ENCODE data around the gene GMEB2.
A peak's percentile ranks its signal among the peaks of the same experiment; 100 is the strongest.
"Not testable (repeated sequence)": the region's sequence is repeated elsewhere in the genome, so short reads cannot be mapped to it uniquely, and the experiment has no call there.

Gene GMEB2

DNA sequence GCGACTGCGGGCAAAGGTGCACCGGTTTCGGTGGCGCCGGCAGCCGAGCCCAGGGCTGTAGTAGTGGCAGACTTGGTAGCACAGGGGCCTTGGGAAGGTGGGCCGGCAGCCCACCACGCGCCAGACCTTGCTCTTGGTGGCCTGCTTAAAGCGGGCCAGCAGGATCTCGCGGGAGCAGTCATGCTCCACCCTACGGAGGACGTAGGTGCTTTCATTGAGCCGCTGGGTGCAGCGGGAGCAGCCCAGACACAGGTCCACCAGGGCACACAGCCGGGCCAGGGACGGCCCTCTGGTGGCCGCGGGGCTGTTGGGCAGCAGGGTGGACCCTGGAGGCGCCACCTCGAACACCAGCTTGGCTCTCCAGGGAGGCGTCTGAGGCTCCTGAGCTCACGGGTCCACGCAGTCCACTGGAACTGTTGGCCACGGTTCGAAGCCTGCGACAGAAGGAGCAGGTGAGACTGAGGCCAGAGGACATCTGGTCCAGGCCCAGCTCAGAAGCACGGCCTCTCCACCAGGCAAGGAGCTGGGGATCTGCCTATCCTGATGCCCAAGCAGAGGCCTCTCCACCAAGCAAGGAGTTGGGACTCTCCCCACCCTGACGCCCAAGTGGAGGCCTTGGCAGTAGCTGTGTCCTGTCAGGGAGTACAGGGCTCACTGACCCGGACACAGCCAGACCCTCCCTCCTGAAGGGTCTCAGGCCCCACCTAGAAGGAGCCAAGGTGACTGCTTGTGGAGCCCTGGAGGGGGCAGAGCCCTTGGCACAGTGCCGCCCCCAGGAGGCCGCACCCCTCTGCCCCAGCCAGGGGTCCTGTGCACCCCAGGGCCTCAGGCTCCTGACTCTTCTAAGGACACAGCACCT, 53.9 kb downstream of the GMEB2 start:
- Histone ChIP-seq H3K4ac (ENCODE audit: low read depth in 1 of 2, low read length in 2 of 2) (peak overlapping the region; percentile 27 to 32), H2BK120ac (ENCODE audit: low read depth, low read length) (no peak overlapping the region), H2BK12ac (ENCODE audit: low read length in 2 of 2) (peak overlapping the region in 1 of 2 experiments; percentile 33), H3K27ac (ENCODE audit: low read length, poor library complexity, severe bottlenecking) (no peak overlapping the region), H3K14ac (ENCODE audit: low read length in 2 of 2) (peak overlapping the region in 1 of 2 experiments; percentile 6), H3K9me3 (ENCODE audit: control insufficient read depth, low read length) (no peaks in the 10 kb centered on the region), H3K9ac (ENCODE audit: low read length) (peak overlapping the region; percentile 89), H4K8ac (ENCODE audit: low read length) (peak overlapping the region; percentile 66), H3K4me2 (ENCODE audit: low read length, poor library complexity, severe bottlenecking) (peak overlapping the region; percentile 90), H3K4me1 (ENCODE audit: control insufficient read depth, insufficient read depth, low read depth, low read length) (peaks cover 41% of the 10 kb centered on the region), H2BK5ac (ENCODE audit: low read depth, low read length, poor library complexity, severe bottlenecking) (no peak overlapping the region), H2AK5ac (ENCODE audit: low read length, severe bottlenecking) (no peak overlapping the region), H3K18ac (ENCODE audit: low read depth in 1 of 2, low read length in 2 of 2) (no peak overlapping the region), H2BK15ac (ENCODE audit: low read depth, poor library complexity, severe bottlenecking) (peak overlapping the region; percentile 64), H3K79me1 (replicated peaks; ENCODE audit: low read length, poor library complexity, severe bottlenecking) (peaks cover 19% of the 10 kb centered on the region), H3K27me3 (ENCODE audit: control insufficient read depth in 1 of 2, insufficient read depth in 1 of 2, low read length in 2 of 2) (peaks cover 0 to 5% of the 10 kb centered on the region in 2 experiments), H3K4me3 (ENCODE audit: insufficient read depth in 1 of 2, low read depth in 1 of 2, low read length in 2 of 2) (peak overlapping the region; percentile 71 to 85), H3K23ac (ENCODE audit: low read length in 2 of 2) (peak overlapping the region in 1 of 2 experiments; percentile 29), H3K36me3 (ENCODE audit: control insufficient read depth in 1 of 2, insufficient read depth in 2 of 2, low read depth in 1 of 2, low read length in 2 of 2) (peaks cover 8 to 38% of the 10 kb centered on the region in 2 experiments), H2AFZ (ENCODE audit: low read depth, low read length) (no peak overlapping the region), H4K91ac (ENCODE audit: low read length) (peak overlapping the region; percentile 83)
- DNase-seq = peak; percentile 38
- WGBS = 97% methylated on average over 29 of the region's 34 CpGs

DNA sequence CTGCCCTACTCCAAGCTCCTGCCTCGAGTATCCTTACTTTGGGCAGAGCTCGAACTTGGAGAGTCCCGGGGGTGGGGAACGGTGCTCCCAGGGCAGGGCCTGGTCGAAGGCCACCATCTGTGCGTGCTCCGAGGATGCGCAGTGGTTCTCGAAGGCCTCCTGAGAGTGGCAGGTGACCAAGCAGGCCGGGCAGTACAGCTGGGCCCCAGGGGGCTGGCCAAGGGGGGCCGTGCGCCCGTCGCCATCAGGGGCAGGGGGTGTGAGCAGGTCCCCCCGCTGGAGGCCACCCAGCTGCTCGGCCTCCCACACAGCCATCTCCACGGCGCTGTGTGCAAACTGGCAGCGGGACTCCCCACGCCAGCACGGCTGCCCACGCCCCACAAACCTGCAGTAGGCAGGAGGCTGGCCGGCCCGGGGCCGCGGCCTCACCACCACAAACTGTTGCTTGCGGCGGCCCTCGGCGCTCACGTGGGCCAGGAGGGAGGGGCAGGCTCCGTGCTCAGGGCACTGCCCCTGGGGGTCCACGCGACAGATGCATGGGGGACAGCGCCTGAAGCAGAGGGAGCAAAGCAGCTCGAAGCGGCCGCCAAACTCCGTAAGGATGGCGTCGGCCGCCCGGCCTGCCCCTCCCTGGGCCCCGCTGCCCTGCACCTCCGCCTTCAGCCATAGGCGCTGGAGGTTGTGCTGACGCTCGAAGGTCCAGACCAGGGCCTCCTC, 54.7 kb downstream of the GMEB2 start:
- no peak overlapping the region for H3K27ac ChIP-seq (ENCODE audit: low read length, poor library complexity, severe bottlenecking)
- no peak overlapping the region for H3K23ac ChIP-seq (ENCODE audit: low read length in 2 of 2)
- peaks cover 8 to 43% of the 10 kb centered on the region in 2 experiments for H3K36me3 ChIP-seq (ENCODE audit: control insufficient read depth in 1 of 2, insufficient read depth in 2 of 2, low read depth in 1 of 2, low read length in 2 of 2)
- H2BK12ac ChIP-seq (ENCODE audit: low read length in 2 of 2) = no peak overlapping the region
- H3K9ac ChIP-seq (ENCODE audit: low read length) = no peak overlapping the region
- no peak overlapping the region for H3K14ac ChIP-seq (ENCODE audit: low read length in 2 of 2)
- H2AFZ ChIP-seq (ENCODE audit: low read depth, low read length) = no peak overlapping the region
- H3K4ac ChIP-seq (ENCODE audit: low read depth in 1 of 2, low read length in 2 of 2) = peak overlapping the region in 1 of 2 experiments; percentile 27
- no peak overlapping the region for H2BK15ac ChIP-seq (ENCODE audit: low read depth, poor library complexity, severe bottlenecking)
- H3K18ac ChIP-seq (ENCODE audit: low read depth in 1 of 2, low read length in 2 of 2) = no peak overlapping the region
- H2BK5ac ChIP-seq (ENCODE audit: low read depth, low read length, poor library complexity, severe bottlenecking) = no peak overlapping the region
- WGBS = 96% methylated on average over 48 of the region's 48 CpGs
- peaks cover 48% of the 10 kb centered on the region for H3K4me1 ChIP-seq (ENCODE audit: control insufficient read depth, insufficient read depth, low read depth, low read length)
- peak overlapping the region; percentile 9 for H4K8ac ChIP-seq (ENCODE audit: low read length)
- no peak for DNase-seq
- peaks cover 0 to under 1% of the 10 kb centered on the region in 2 experiments for H3K27me3 ChIP-seq (ENCODE audit: control insufficient read depth in 1 of 2, insufficient read depth in 1 of 2, low read length in 2 of 2)
- H2BK120ac ChIP-seq (ENCODE audit: low read depth, low read length) = no peak overlapping the region
- no peak overlapping the region for H3K4me2 ChIP-seq (ENCODE audit: low read length, poor library complexity, severe bottlenecking)
- H3K4me3 ChIP-seq (ENCODE audit: insufficient read depth in 1 of 2, low read depth in 1 of 2, low read length in 2 of 2) = no peak overlapping the region
- H2AK5ac ChIP-seq (ENCODE audit: low read length, severe bottlenecking) = no peak overlapping the region
- no peak overlapping the region for H4K91ac ChIP-seq (ENCODE audit: low read length)
- no peaks in the 10 kb centered on the region for H3K9me3 ChIP-seq (ENCODE audit: control insufficient read depth, low read length)
- H3K79me1 ChIP-seq (replicated peaks; ENCODE audit: low read length, poor library complexity, severe bottlenecking) = peaks cover 19% of the 10 kb centered on the region

DNA sequence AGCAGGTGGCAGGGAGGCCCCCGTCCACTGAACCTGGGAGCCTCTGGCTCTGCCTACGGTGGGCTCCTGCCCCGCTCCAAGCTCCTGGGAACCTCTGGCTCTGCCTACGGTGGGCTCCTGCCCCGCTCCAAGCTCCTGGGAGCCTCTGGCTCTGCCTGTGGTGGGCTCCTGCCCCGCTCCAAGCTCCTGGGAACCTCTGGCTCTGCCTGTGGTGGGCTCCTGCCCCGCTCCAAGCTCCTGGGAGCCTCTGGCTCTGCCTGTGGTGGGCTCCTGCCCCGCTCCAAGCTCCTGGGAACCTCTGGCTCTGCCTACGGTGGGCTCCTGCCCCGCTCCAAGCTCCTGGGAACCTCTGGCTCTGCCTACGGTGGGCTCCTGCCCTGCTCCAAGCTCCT, 55.8 kb downstream of the GMEB2 start:
- DNase-seq; H2BK15ac ChIP-seq (ENCODE audit: low read depth, poor library complexity, severe bottlenecking); H2AFZ ChIP-seq (ENCODE audit: low read depth, low read length); H3K14ac ChIP-seq (ENCODE audit: low read length in 2 of 2); H4K8ac ChIP-seq (ENCODE audit: low read length); H2AK5ac ChIP-seq (ENCODE audit: low read length, severe bottlenecking); H3K4me3 ChIP-seq (ENCODE audit: insufficient read depth in 1 of 2, low read depth in 1 of 2, low read length in 2 of 2); H4K91ac ChIP-seq (ENCODE audit: low read length); H3K9ac ChIP-seq (ENCODE audit: low read length); H3K27me3 ChIP-seq (ENCODE audit: control insufficient read depth in 1 of 2, insufficient read depth in 1 of 2, low read length in 2 of 2); H3K9me3 ChIP-seq (ENCODE audit: control insufficient read depth, low read length); H2BK12ac ChIP-seq (ENCODE audit: low read length in 2 of 2); H3K23ac ChIP-seq (ENCODE audit: low read length in 2 of 2); H3K4ac ChIP-seq (ENCODE audit: low read depth in 1 of 2, low read length in 2 of 2); H2BK120ac ChIP-seq (ENCODE audit: low read depth, low read length); H3K4me2 ChIP-seq (ENCODE audit: low read length, poor library complexity, severe bottlenecking); H3K18ac ChIP-seq (ENCODE audit: low read depth in 1 of 2, low read length in 2 of 2); H3K27ac ChIP-seq (ENCODE audit: low read length, poor library complexity, severe bottlenecking); H2BK5ac ChIP-seq (ENCODE audit: low read depth, low read length, poor library complexity, severe bottlenecking): not testable (repeated sequence)
- 80% methylated on average over 1 of the region's 11 CpGs for WGBS
- H3K79me1 ChIP-seq (replicated peaks; ENCODE audit: low read length, poor library complexity, severe bottlenecking) = peaks cover 20% of the 10 kb centered on the region
- peaks cover 9 to 55% of the 10 kb centered on the region in 2 experiments for H3K36me3 ChIP-seq (ENCODE audit: control insufficient read depth in 1 of 2, insufficient read depth in 2 of 2, low read depth in 1 of 2, low read length in 2 of 2)
- peaks cover 48% of the 10 kb centered on the region for H3K4me1 ChIP-seq (ENCODE audit: control insufficient read depth, insufficient read depth, low read depth, low read length)
